NCI-H187 treated with DMSO at 0.1 percent for 48 hours (cell line): Measurements from ENCODE around the gene RHBDL1.
A peak's percentile ranks its signal among the peaks of the same experiment; 100 is the strongest.
"Not testable (repeated sequence)": the region's sequence is repeated elsewhere in the genome, so short reads cannot be mapped to it uniquely, and the experiment has no call there.

Experiments used
- DNase-seq: peaks from one replicate; lab custom pipeline; 2025; lab: John Stamatoyannopoulos, UW

The RHBDL1 gene

DNA sequence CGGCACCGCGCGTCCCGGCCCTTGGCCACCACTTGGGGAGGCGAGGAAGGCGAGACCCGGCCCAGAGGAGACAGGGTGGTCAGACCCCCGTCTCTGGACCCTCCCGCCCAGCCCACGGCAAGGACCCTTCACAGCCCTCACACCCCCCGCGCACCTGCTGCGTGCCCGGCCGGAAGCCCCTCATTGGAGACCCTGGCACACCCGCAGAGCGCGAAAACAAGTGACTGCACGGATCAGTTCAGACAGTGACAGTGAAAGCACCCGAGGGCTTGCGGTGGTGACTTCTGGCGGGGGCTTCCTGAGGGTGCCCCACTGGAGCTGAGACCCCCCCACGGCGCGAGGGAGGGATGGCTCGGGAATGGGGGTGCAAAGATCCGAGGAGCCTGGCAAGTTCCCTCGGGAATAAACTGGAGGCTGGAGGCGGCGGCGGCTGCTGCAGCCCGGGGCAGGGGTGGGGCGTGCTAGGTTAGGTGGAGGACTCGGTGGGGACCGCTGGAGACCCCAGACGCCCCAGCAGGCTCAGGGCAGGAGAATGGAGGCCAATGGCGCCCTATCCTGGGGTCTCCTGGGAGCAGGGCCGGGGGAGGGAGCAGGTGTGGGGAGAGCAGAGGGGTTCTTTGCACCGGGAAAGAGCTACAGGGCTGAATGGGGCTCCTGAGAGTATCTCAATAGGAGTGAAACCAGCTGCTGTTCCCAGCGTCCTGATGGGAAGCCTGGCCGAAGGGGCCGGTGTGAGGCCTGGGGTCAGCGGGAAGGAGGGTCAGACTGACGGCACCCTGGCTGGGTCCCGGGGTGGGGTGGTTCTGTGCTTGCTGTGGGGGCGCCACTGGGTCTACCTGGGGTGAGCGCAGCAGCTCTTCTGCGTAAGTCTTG lies 31.0 kb downstream of the RHBDL1 start:
- DNase-seq = no peak

DNA sequence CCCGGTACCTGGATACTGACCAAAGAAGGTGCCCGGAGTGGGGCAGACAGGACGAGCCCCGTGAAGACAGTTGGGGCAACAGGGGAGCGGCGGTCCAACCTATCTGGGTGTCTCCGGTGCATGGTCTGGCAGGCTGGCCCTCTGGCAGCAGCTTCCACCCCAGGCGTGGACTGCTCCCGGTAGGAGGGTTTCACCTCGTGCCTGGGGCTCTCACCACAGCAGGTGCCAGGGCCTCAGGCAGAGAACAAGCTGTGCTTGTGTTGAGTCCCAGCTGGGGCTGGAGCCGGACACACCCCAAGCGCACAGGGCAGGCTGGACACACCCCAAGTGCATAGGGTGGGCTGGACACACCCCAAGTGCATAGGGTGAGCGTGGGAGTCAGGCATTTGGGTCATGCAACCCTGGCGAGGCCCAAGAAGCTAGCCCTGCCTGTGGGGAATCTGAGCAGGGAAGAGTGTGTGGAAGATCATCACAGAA lies 31.6 kb downstream of the RHBDL1 start:
- DNase-seq = no peak

DNA sequence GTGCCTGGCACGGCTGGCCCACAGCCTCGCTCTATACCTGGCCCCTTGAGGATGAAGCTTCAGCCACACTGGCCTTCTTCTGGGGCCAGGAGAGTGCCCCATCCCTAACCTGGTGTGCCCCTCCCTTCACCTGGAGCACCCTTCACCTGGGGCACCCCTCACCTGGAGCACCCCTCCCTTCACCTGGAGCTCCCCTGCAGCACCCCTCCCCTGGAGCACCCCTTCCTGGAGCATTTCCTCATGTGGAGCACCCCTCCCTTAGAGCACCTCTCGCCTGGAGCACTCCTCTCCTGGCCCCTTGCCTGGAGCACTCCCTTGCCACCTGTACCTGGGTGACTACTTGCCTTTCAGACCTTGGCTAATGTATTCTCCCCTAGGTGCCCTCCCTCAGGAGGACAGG lies 32.5 kb downstream of the RHBDL1 start:
- no peak for DNase-seq

DNA sequence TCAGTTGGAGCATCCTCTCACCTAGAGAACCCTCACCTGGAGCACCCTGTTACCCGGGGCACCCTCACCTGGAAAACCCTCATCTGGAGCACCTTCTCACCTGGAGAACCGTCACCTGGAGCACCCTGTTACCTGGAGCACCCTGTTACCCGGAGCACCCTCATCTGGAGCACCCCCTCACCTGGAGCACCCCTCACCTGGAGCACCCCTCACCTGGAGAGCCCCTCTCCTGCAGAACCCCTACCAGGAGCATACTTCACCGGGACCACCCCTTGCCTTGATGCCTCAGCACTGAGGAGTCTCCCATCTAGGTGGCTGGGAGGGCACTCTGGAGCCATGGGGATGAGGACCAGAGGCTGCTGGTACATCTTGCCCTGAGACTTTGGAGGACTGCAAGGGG lies 33.5 kb downstream of the RHBDL1 start:
- DNase-seq = no peak

- DNase-seq = peak; percentile 91
Observed at GRCh38 chr16:709566-710499, 34.4 kb downstream of the RHBDL1 start.

- DNase-seq = no peak
Observed at GRCh38 chr16:710500-711075, 35.1 kb downstream of the RHBDL1 start.

DNA sequence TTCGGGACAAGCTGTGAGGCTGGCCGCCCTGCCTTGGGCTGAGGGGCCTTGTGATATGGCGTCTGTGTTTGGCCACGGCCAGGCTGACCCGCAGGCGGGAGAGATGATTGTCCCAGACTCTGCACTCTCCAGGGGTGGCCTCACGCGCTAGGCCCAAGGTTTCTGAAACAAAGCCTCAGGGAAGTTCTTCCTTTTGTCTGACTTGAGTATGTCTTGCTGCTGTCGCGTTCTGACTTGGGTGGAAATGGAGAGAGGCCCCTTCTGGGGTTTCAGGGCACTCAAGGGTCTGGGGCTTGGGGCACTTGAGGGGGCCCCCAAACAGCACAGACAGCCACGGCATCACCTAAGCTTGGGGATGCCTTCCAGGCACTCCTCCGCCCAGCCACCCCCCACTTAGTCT lies 35.6 kb downstream of the RHBDL1 start:
- no peak for DNase-seq

DNA sequence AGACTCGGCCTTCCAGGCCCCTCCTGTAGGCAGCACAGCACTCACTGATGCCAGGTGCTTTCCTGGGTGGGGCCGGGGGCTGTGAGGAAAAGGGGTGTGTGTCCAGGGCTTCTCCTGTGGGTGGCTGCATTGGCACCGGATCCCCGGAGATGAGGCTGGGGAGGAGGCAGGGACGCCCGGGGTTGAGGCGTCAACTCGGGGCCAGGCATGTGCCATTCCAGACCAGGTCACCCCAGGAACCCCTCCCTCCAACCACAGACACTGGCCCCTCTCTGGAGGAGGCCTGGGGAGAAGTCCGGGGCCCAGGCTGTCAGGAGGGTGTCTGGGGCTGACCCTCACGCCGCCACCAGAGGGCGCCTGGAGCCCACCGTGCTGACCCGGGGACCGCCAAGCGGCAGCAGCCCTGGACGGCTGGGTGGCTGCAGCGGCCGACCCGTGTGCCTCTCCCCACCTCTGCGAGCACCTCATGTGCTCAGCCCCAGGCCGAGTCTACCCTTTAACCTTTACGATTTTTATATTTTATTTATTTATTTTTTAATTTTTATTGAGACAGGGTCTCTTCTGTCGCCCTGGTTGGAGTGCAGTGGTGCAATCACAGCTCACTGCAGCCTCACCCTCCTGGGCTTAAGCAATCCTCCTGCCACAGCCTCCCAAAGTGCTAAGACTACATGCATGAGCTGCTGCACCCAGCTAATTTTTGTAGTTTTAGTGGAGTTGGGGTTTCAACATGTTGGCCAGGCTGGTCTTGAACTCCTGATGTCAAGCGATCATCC lies 36.3 kb downstream of the RHBDL1 start:
- DNase-seq = no peak

DNA sequence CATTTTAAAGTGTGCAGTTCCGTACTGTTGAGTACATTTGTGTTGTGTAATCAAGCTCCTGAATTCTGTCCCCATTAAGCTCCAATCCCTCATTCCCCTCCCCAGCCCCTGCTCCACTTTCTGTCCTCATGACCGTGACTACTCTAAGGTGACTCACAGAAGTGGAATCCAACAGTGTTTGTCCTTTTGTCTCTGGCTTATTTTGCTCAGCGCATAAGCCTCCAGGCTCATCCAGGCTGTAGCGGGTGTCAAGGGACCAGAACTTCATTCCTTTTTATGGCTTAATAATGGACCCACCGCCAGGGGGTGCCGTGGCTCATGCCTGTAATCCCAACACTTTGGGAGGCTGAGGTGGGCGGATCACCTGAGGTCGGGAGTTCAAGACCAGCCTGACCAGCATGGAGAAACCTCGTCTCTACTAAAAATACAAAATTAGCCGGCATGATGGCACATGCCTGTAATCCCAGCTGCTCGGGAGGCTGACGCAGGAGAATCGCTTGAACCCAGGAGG lies 37.3 kb downstream of the RHBDL1 start:
- DNase-seq = not testable (repeated sequence)

DNA sequence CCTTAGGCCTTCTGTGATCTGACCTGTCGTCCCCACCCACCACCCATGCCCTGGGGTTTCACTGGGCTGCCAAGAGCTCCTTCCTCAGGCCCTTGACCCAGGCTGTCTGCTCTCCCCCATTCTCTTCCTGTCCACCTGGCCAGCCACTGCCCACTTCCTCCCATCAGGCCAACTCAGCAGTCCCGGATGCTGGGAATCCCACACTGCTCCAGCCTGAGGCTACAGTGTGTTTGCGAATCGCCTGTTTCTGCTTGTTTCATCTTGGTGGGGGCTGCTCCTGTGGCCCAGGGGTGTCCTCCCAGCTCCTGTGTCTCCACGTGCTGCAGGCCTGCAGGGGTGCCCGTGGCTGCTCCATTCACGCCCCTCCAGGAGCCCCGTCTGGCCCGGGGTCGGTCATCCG lies 38.6 kb downstream of the RHBDL1 start:
- no peak for DNase-seq

DNA sequence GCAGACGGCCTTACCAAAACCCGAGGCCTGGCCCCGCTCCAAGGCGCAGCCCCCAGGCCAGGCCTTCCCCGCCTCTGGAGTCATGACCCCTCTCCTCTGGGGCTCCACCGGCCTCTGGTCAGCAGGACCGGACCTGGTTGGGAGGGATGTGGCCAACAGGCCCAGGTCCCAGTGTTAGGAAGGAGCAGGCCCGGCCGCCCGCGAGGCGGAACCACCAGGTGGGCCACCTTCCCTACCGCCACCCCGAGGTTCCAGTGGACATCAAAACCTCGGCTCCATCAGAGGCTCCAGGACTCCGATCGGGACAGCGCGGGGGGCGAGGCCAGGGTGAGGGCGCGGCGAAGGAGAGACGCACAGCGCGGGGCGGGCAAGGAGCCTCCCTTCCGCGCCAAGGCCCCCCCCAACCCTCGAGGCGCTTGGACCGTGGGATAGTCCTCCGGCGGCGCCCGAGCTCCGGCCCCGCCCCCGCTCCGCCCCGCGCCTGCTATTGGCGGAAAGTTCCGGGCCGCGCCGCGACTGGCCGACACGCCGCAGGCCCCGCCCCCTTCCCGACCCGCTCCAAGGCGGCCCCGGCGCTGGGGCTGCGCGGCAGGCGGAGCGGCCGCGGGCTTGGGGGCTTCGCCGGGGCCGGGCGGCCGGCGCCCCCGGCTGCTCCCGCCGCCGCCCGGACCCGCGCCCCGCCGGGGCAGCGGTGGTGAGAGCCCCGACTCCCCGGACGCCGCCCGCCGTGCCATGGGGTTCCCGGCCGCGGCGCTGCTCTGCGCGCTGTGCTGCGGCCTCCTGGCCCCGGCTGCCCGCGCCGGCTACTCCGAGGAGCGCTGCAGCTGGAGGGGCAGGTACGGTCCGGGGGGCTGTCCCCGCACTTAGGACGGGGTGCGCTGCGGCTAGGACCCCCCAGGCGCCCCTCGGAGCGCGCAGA lies 39.3 kb downstream of the RHBDL1 start, which contains the start of gene METRN:
METRN (plus strand) TSS at position 561 of the 919 bp plus-strand sequence; CDS start at position 733, 172 bp downstream.
- DNase-seq = peak; percentile 49

DNA sequence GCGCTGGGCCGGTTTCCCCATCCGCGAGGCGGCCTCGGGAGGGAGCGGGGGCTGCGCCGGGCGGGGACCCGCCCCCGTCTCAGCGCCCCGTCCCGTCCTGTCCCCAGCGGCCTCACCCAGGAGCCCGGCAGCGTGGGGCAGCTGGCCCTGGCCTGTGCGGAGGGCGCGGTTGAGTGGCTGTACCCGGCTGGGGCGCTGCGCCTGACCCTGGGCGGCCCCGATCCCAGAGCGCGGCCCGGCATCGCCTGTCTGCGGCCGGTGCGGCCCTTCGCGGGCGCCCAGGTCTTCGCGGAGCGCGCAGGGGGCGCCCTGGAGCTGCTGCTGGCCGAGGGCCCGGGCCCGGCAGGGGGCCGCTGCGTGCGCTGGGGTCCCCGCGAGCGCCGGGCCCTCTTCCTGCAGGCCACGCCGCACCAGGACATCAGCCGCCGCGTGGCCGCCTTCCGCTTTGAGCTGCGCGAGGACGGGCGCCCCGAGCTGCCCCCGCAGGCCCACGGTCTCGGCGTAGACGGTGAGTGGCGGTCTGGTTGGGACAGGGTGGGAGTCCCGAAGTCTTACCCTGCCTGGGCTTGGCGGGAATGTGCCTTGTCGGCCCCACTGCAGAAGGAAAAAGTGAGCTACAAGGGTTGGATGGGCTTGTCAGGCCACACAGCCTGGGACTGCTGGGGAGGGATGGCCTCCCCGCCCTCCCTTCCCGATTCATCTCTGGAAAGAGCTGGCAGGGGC lies 40.2 kb downstream of the RHBDL1 start:
- DNase-seq = no peak

DNA sequence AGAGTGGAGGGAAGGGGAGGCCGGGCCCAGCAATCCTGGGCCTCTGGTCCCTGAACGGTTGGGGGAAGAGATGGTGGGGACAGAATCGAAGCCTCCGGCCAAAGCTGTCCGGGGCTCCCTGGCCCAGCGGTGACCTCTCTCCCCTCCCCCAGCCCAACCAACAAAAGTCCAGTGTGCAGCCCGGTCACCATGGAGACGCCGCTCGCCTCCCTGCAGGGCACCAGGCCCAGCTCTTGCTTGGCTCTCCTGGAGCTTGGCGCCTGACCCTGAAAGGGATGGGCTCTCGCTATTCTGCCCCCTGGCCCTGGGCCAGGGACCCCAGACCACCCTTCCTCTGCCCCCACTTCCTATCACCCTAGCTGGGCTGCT lies 40.7 kb downstream of the RHBDL1 start:
- DNase-seq = no peak

- DNase-seq = no peak
Observed at GRCh38 chr16:716768-717325, 41.4 kb downstream of the RHBDL1 start.

GRCh38 chr16:717450-718245 lies 42.2 kb downstream of the RHBDL1 start:
- no peak for DNase-seq

- no peak for DNase-seq
Observed at GRCh38 chr16:718389-718788, 42.9 kb downstream of the RHBDL1 start.

- DNase-seq = no peak
Observed at GRCh38 chr16:718922-719321, 43.5 kb downstream of the RHBDL1 start.

DNA sequence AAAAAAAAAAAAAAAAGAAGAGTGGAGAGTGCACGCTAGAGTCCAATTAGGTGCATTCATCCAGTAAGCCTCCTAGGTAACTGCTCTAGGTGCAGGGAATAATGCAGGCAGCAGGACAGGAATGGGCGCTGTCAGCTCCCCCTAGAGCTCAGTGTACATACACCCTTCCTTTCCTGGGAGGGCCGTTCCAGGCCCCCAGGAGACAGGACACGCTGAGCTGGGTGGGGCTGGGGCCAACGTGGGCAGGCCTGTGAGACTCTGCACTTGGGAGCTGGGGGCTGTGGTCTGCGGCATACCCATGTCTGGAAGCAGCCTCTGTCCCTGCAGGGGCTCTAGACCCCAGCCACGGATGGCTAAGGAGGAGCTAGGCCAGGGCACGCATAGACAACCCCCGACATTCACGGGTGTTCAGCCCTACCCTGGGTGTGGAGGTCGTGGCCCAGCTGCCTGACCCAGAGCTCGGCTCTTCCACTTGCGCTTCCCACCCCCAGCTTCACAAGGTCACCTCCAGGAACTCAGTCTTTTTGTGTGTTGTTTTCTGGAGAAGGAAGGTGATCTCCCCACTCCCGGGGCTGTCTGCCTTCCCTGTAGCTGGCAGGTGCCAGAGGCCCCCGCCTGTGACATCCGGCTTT lies 44.5 kb downstream of the RHBDL1 start:
- DNase-seq = no peak
